Measurements from ENCODE around the gene EXD1.
A peak's percentile ranks its signal among the peaks of the same experiment; 100 is the strongest.
"Not testable (repeated sequence)": the region's sequence is repeated elsewhere in the genome, so short reads cannot be mapped to it uniquely, and the experiment has no call there.

The EXD1 gene, protein sequence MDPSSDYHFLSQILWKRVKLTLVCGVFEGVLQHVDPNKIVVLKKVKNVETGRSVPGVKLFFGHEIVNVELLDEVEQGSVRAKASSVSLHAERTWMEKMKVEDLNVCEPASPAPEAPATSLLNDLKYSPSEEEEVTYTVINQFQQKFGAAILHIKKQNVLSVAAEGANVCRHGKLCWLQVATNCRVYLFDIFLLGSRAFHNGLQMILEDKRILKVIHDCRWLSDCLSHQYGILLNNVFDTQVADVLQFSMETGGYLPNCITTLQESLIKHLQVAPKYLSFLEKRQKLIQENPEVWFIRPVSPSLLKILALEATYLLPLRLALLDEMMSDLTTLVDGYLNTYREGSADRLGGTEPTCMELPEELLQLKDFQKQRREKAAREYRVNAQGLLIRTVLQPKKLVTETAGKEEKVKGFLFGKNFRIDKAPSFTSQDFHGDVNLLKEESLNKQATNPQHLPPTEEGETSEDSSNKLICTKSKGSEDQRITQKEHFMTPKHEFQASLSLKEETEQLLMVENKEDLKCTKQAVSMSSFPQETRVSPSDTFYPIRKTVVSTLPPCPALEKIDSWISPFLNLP

DNA sequence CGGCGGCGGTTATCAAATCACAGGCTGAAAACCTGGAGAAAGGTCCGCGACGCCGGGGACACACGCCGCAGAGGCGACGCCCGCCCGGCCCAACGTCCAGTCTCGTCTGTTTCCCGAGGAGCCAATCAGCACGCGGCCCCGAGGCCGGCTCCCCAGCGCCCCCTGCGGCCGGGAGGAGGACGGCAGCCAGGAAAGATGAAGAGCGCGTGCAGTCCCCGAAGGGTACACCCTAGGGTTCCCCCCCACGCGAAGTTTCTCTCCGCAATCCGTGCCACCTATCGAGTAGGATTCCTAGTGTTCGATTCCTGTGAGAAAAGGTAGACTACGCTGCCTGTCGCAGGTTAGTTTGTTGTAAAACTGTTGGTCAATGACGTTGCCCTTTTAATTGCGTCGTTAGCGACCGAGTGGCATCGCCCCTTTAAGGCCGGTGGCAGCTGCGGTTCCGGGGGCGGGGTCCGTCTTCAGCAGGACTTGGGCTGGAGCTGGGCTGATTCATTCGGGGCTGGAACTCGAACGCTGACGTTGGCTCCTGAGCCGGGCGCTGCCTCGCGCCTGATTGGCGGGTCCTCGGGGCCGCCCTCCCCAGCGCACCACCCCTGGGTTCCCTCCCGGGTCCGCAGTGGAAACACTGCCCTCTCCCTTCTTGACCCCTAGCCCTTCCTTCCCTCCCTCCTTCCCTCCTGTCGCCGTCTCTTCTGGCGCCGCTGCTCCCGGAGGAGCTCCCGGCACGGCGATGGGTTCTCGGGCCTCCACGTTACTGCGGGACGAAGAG is at the start of gene EXD1, which contains the start of gene CHP1:
EXD1 (minus strand) TSS at position 108 of the 772 bp plus-strand sequence. CDS start 4,182 bp downstream, outside the sequence.
CHP1 (plus strand) TSS at position 619 of the 772 bp plus-strand sequence; CDS start at position 734, 115 bp downstream.
- DNase-seq: peak; percentile 82 to 97 (median 88)

DNA sequence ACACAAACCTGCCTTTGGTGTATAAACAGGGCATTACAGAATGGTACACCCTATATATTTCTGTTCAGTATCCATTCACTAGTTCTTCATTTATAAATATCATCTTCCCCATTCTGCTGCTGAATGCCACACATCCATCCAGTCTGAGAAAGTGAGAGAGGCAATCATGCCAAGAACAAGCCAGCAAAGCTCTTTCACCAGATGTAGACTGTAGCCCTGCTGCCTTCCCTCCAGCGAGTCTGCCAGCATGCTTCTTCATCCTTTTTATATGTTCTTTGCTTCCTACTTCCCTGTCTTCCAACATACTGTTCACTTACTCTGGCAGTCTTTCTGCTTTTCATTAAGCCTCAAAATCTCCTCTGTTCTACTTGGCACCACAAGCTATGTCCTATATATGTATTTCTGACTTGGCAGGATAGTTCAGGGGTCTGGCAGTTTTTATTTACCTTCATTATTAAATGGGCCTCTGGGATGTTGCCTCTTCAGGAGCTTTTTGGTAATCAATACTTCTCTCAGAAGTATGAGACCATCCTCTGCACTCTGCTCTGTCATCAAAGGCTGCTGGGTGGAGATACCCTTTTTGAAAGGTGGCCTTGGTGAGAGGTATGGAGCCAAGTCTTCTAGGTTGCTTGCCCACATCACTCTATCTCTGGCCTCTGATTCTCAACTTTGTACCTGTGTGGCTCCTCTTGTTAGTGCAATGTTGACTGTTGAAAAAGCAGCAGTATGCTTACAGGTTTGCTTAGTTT is 49.2 kb upstream of the EXD1 start:
- DNase-seq: no peak

DNA sequence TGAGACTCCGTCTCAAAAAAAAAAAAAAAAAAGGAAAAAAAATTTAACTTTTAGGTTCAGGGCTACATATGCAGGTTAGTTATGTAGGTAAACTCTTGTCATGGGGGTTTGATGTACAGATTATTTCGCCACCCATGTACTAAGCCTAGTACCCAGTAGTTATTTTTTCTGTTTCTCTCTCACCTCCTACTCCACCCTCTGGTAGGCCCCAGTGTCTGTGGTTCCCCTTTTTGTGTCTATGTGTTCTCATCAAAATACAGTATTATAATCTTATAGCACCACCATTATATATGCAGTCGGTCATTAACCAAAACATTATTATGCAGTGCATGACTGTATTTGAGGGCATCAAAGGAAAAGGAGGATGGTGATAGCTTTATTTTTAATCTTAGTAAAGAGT is 47.8 kb upstream of the EXD1 start:
- DNase-seq: no peak

DNA sequence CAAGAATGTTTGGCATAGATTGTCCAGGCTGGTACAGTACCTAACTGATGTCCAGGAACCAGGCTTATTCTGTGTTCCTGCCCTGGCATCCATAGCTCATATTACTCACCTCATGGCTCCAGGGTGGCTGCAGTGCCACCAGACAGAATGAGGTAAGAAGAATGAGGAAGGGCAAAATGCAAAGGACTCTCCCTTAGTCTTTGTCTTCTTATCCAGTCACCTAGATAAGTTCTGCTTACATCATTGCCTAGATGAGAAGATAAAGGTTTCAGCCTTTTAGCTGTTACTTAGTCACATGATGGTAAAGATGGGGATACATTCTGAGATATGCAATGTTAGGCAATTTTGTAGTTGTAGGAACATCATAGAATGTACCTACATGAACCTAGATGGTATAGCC is 46.3 kb upstream of the EXD1 start:
- no peak for DNase-seq

DNA sequence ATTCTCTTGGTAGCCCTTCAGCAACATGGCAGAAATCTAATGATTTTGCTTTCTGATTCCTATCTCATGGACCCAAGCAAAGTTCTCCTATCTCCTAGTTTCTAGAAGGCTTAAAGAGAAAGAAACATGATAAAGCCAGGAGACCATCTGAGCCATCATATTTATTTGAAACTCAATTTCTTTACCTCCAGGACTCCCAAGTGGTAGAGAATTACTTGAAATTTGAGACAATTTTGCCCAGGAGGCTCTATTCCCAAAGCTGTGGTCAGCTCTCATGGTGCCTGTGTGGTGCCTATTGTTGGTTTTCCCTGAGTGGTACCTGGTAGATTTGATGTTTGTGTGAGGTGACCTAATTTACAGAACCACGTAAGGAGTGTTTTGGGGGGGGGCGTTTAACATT is 39.3 kb upstream of the EXD1 start:
- no peak for DNase-seq

DNA sequence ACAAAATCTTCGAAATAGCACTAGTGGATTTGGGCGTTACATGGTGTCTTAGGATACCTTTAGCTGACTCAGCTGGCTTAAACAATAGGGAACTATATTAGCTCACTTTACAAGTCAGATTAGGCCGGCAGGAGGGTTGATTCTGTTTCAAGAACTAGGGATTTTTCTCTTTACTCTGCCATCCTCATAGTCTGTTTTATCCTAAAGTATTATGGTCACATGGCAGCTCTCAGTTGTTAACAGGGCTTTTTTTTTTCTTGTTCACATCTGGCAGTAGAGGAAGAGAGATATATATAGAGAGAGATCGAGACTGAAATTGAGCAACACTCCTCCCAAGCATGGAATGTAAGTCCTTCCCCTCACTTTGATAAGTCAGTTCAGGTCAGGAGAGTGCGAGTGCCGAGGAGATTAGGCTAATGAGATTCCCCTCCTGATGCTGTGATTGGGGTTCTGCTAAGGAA is 33.4 kb upstream of the EXD1 start:
- no peak for DNase-seq

DNA sequence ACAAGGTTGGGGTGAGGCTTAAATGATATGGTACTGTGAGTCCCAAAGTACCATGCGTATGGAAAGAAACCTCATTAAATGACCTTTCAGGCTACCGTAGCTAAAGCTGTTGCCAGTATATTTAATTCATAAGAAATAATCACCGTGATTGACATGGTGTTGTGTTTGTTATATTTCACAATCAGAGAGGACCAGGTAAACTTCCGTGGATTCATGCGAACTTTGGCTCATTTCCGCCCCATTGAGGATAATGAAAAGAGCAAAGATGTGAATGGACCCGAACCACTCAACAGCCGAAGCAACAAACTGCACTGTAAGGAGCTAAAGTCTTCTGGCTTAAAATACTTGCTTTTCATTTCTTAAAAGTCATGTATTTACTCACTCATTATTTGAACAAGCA is 32.0 kb upstream of the EXD1 start:
- no peak for DNase-seq

DNA sequence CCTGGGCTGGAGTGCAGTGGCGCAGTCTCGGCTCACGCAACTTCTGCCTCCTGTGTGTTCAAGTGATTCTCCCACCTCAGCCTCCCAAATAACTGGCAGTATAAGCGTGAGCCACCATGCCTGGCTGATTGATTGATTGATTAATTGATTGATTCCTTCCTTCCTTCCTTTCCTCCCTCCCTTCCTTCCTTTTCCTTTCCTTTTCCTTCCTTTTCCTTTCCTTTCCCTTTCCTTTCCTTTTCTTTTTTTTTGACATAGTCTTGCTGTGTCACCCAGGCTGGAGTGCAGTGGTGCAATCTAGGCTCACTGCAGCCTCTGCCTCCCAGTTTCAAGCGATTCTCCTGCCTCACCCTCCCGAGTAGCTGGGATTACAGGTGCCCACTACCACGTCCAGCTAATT is 30.4 kb upstream of the EXD1 start:
- DNase-seq: not testable (repeated sequence)

DNA sequence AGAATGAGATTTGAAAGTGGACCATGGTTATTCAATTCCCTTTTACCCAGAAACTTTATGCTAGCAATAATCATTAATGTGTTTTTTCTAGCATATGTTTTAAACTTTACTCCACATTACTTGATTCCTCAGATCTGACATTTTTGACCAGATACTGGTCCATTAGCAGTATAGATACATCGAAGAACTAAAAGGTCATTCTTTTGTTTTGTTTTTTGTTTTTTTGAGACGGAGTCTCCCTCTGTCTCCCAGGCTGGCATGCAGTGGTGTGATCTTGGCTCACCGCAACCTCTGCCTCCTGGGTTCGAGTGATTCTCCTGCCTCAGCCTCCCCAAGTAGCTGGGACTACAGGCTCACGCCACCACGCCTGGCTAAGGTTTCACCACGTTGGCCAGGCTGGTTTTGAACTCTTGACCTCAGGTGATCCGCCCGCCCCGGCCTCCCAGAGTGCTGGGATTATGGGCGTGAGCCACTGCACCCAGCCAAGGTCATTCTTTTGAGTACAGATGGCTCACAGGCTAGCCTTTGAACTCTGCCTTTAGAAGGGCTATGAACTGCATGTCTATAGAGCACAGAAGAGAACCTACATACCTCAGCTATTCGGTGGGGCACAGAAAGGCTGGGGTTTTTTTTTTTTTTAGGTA is 29.1 kb upstream of the EXD1 start:
- DNase-seq: no peak

DNA sequence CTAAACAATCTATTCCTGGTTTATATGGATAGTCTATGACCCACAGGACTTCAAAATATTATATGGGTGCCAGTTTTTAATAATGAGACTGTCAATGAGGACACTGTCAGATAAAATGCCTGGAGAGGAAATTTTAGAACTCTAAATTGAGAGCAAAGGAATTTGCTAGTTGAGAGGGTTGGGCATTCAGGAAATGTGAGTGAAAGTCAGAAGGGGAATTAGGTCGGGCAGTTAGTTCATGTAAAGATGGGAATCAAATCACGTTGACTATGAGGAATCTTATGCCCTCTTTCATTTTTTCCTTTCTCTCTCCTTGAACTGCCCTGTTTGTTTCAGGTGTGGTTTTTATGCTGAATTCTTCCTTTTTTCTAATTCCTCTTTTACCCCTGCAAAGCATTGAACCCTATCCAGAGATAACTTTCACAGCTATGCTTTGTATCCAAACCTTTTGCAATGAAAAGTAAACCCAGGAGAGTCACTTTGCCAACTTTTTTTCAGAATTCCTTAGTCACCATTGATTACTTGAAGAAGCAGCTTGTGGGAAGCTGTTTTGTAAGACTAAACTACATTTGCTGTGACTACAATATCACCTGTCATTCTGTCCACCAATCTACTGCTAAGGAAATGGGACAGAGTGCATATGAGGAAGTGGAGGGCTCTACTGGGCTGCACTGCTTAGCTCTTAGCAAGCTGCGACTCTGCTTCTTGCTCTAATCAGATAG is 28.4 kb upstream of the EXD1 start:
- no peak for DNase-seq

DNA sequence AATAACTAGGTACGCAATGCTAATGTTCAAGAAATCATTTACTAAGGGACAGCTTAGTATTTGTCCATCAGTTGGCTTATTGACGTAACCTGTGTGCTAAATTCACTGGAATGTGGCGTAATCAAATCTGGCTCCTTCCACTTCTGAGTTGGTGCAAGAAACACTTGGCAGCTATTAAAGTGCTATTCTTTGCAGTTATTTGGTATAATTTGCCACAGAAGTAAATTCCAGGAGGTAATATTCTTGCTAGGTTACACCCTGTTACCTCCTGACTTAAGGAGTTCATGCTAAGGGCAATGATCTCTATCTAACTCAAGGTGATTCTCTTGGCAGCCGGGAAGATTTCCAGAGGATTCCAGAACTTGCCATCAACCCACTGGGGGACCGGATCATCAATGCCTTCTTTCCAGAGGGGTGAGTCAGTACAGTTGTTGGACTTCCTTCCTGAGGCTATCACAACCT is 26.1 kb upstream of the EXD1 start:
- no peak for DNase-seq

DNA sequence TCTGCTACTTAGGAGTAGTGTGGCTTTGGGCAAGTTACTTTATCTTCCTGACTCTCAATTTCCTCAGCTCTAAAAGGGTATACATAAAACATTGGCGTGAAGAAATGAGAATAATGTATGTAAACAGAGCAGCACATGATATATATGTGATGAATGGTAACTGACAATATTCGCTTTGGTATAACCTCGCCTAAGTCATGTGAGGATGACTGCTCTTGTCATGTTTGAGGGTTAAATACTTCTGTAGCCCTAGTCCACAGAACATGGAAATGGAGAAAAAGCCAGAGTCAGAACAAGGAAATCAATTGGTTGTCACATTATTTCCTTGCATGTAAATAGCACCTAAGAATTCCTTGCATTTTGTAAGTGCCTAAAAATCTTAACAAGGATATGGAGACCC is 25.5 kb upstream of the EXD1 start:
- no peak for DNase-seq

DNA sequence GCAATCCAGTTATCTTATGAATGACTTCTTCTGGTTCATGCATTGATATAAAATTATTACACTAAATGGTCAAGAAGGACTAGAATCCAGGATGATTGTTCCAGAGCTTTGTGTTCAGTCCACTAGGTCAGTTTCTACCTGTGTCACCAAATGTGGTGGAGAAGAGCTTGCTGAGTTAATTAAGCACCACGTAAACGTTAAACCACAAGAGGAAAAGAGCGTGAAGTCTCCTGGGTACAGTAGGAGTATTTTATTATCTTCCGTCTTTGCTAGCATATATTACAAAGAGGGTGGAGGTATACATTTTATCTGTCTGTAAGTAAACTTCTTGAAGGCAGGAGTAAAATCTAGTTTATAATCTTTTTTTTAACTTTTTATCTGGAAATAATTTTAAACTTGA is 24.0 kb upstream of the EXD1 start:
- no peak for DNase-seq

DNA sequence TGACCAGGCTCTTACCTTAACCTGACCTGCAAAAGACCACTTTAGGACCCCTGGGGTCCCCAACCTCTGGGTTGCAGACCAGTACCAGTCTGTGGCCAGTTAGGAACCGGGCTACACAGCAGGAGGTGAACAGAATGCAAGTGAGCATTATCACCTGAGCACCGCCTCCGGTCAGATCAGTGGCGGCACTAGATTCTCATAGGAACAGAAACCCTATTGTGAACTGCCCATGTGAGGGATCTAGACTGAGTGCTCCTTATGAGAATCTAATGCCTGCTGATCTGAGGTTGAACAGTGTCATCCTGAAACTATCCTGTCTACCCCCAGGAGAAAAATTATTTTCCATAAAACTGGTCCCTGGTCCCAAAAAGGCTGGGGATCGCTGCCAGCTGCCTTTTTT is 20.9 kb upstream of the EXD1 start:
- DNase-seq: no peak

DNA sequence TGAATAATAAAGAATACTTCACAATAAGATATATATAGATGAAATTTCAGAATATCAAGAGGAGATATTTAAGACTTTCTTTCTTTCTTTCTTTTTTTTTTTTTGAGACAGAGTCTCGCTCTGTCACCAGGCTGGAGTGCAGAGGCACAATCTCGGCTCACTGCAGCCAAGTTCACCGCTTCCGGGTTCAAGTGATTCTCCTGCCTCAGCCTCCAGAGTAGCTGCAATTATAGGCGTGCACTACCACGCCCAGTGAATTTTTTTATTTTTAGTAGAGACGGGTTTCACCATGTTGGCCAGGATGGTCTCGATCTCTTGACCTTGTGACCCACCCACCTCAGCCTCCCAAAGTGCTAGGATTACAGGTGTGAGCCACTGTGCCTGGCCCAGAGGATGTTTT is 20.2 kb upstream of the EXD1 start:
- not testable (repeated sequence) for DNase-seq

DNA sequence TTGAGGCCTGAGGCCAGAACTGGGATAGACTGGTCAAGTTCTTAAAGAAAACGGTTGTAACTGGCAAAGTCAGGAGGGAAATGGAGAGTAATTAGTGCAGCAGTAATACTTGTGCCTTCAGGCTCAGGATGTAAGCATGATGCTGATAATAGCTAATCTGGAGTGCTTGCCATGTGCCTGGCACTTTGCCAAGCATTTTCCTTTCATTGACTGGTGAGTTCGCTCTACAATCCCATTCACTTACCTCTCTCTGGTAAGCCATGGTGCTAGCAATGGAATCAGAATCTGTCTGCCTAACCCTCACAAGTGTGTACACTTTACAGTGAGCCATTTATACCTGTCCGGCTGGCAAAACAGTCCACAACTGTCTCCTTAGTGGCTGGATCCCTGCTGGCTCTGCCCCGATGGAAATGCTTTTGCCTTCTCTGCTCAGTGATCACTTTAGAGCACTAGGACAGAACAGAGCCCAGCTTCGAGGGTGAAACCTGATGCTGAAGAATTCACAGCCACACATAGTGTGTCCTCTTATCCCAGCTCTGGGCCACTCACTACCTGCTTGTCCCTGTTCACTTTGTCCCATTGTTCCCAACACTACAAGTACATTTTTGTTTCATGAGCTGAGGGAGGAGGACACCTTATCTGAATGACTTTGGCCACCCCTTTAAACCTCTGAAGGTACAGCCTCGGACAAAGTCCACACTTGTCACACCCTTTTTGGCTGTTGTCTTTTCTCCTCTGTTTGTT is 10.8 kb upstream of the EXD1 start:
- DNase-seq: no peak

DNA sequence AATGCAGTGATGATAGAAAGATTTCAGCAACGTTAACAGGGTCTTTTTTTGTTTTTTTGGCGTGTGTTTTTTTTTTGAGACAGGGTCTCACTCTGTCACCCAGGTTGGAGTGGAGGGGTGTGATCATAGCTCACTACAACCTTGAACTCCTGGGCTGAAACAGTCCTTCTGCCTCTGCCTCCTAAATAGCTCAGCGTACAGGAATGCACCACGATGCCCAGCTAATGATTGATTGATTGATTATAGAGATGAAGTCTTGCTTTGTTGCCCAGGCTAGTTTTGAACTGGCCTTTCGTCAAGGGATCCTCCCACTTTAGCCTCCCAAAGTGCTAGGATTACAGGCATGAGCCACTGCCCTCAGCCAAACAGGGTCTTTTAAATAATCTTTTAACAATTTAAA is 7.5 kb upstream of the EXD1 start:
- no peak for DNase-seq

DNA sequence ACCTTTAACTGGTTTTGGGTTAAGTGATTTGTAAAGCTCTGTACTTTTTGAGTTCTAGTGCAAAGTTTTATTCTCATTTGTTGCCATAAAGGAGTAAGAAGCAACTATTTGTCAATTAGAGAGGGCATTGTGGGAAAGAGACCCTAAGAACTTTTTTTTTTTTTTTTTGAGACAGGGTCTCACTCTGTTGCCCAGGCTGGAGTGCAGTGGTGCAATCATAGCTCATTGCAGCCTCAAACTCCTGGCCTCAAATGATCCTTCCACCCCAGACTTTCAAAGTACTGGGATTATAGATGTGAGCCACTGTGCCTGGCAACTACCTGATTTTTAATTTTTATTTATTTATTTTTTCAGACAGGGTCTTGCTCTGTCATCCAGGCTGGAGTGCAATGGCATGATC is 5.4 kb upstream of the EXD1 start:
- no peak for DNase-seq

DNA sequence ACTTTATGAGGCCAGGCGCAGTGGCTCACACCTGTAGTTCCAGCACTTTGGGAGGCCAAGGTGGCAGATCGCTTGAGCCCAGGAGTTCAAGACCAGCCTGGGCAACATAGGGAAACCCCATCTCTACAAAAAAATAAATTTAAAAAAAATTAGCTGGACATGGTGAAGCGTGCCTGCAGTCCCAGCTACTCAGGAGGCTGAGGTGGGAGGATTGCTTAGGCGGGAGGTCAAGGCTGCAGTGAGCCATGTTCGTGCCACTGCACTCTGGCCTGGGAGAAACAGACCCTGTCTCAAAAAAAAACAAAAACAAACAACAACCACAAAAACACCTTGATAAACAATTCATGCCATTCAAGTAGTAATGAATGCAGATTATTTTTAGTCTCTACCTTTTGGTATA is 4.7 kb upstream of the EXD1 start:
- DNase-seq: not testable (repeated sequence)

DNA sequence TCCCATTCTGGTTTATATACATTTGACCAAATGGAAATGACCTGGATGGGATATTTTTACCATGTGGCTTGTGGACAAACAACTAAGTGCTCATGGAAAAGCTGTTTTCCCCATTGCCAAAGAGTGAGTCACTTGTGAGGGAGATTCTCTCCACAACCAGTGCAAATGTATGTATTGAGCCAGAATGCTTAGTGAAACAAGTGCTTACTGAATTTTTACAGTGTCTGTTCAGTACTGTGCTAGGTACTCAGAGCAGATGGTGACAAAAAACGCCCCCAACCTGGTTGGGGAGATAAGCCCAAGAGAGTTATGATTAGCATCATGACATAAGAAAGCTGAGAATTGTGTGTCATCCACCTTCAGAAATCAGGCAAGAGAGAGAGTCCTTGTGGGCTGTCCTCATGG is 2.8 kb upstream of the EXD1 start:
- no peak for DNase-seq

Data from stimulated activated naive CD4-positive, alpha-beta T cell (primary cell).